ENCODE results near the gene CEBPA.

Gene CEBPA

GRCh38 chr19:33287438-33287837, 14.9 kb downstream of the CEBPA start:
- DNase-seq (ENCODE audit: low spot score) = no peak

- no peak for DNase-seq (ENCODE audit: low spot score)
These were observed 15.4 kb downstream of the CEBPA start for GRCh38 chr19:33286899-33287298.

- no peak for DNase-seq (ENCODE audit: low spot score)
These were observed 16.9 kb downstream of the CEBPA start for GRCh38 chr19:33285441-33285927.

- DNase-seq (ENCODE audit: low spot score) = no peak
These were observed 17.6 kb downstream of the CEBPA start for GRCh38 chr19:33284756-33285155.

- no peak for DNase-seq (ENCODE audit: low spot score)
These were observed 18.1 kb downstream of the CEBPA start for GRCh38 chr19:33284146-33284643.

GRCh38 chr19:33283589-33283988, 18.7 kb downstream of the CEBPA start:
- no peak for DNase-seq (ENCODE audit: low spot score)

GRCh38 chr19:33282036-33282671, 20.2 kb downstream of the CEBPA start:
- DNase-seq (ENCODE audit: low spot score) = no peak

- DNase-seq (ENCODE audit: low spot score) = no peak
These were observed 20.9 kb downstream of the CEBPA start for GRCh38 chr19:33281296-33281926.

GRCh38 chr19:33280351-33280921, 21.9 kb downstream of the CEBPA start:
- no peak for DNase-seq (ENCODE audit: low spot score)

- DNase-seq (ENCODE audit: low spot score) = no peak
These were observed 22.6 kb downstream of the CEBPA start for GRCh38 chr19:33279430-33280350.

GRCh38 chr19:33278403-33279269, 23.7 kb downstream of the CEBPA start:
- no peak for DNase-seq (ENCODE audit: low spot score)

- DNase-seq (ENCODE audit: low spot score) = no peak
These were observed 24.3 kb downstream of the CEBPA start for GRCh38 chr19:33278023-33278402.

- DNase-seq (ENCODE audit: low spot score) = no peak
These were observed 24.9 kb downstream of the CEBPA start for GRCh38 chr19:33277434-33277833.

- DNase-seq (ENCODE audit: low spot score) = no peak
These were observed 26.3 kb downstream of the CEBPA start for GRCh38 chr19:33275933-33276619.

GRCh38 chr19:33275559-33275932, 26.8 kb downstream of the CEBPA start:
- no peak for DNase-seq (ENCODE audit: low spot score)

GRCh38 chr19:33274663-33275558, 27.4 kb downstream of the CEBPA start:
- no peak for DNase-seq (ENCODE audit: low spot score)

- DNase-seq (ENCODE audit: low spot score) = no peak
These were observed 28.3 kb downstream of the CEBPA start for GRCh38 chr19:33273881-33274662.

- DNase-seq (ENCODE audit: low spot score) = no peak
These were observed 29.1 kb downstream of the CEBPA start for GRCh38 chr19:33273065-33273736.
